GM12873 (cell line): ENCODE data around the gene TBC1D2.

Experiments
- CTCF ChIP-seq: IDR thresholded peaks from 2 replicates; pipeline ENCODE4 v1.5.1; 2012; ENCODE audit warnings: low read depth, mild to moderate bottlenecking, moderate library complexity, low read length, control low read depth; ENCODE audit not compliant: insufficient read depth; ENCODE audit errors: missing control alignments

The TBC1D2 gene

GRCh38 chr9:98204692-98205091 is 50.8 kb downstream of the TBC1D2 start:
- TF ChIP-seq CTCF: no peak

GRCh38 chr9:98203153-98203552 is 52.3 kb downstream of the TBC1D2 start:
- TF ChIP-seq CTCF: no peak

- TF ChIP-seq CTCF: no peak
Observed at GRCh38 chr9:98202252-98202651, 53.2 kb downstream of the TBC1D2 start.

GRCh38 chr9:98201749-98202148 is 53.7 kb downstream of the TBC1D2 start:
- TF ChIP-seq CTCF: no peak

DNA sequence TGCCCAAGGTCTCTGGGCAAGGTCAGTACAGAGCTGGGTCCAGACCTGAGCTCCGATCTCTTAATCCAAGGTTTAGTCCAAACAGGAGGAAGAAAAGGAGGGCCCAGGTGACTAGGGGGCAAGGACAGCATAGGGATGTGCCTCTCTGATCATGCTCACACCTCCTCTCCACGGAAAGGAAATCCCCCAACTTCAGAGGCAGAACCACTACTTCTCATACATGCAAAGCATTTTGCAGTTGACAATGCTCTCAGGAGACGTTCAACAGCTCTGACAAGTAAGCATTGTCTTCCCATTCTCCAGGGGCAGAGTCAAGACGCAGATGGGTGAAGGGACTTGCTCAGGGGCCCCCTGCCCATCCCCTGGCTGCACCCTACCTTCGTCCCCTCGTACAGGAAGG is 54.3 kb downstream of the TBC1D2 start:
- no peak for TF ChIP-seq CTCF

DNA sequence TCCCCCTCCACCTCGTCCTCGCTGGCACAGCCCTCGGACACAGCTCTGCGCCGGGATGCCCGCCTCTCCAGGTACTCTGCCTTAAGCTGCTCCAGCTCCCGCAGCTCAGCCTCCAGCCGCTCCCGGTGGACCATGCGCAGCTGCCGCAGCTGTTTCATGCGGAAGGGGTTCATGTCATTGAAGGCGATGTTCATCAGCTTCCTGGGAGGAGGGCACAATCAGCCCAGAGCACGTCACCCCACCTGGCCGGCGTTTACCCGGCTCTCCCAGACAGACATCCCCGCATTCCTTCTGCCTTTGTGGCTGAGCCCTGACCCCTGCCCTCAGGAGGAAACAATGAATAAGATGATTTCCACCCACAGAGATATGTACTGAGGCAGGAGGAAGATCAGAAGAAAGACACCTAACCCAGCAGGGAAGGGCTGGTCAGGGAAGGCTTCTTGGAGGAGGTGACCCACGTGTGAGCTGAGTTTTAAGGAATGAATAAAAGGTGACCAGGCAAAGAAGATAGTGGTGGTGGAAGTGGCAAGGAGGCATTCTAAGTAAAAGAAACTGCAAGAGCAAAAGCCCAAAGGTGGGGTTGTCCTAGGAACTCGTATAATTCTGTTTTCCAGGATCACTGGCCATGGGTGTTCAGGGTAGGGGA is 55.9 kb downstream of the TBC1D2 start:
- TF ChIP-seq CTCF: no peak

DNA sequence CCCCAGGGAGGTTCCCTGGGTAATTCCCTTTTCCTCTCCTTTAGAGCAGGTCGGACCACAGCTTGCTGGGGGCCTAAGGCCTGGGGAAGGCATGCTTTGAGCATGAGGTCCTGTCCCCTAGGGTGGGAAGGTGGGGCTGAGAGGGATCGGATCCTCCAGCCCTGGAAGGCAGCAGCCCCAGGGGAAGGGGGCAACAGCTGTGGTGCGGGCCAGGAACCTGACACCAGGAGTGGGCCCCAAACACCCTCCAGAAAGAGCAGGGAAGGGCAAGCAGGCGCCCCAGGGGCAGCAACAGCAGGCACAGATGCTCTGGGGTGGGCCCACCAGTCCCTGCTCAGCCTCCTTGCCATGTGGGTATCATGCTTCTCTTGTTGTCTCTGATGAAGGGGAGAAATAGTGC is 59.8 kb downstream of the TBC1D2 start:
- TF ChIP-seq CTCF: no peak
